AG04449 (cell line): Measurements from ENCODE around the gene SLC38A3.

Source experiments
- CTCF ChIA-PET: fragments of 350-600 bp; formaldehyde crosslinking; extraction: SDS; loops from one replicate; lab custom pipeline; 2021; ENCODE audit warnings: antibody characterized with exemption; lab: Yijun Ruan, JAX
- POLR2A ChIA-PET: fragments of 400-600, 350-600 bp; formaldehyde crosslinking; extraction: SDS; loops from one replicate; lab custom pipeline; 2020; ENCODE audit warnings: antibody characterized with exemption, inconsistent platforms; lab: Yijun Ruan, JAX
- DNase-seq: peaks from one replicate; pipeline ENCODE4 v3.0.0-alpha.2; 2010; ENCODE audit warnings: low read depth, low spot score
- H3K4me3 ChIP-seq: 2 replicates; pipeline ENCODE4 v1.5.1; 2011; ENCODE audit warnings: low read depth, mild to moderate bottlenecking, control low read depth, low read length
- CTCF ChIP-seq: IDR thresholded peaks from one replicate; pipeline ENCODE4 v1.5.1; 2011; ENCODE audit warnings: mild to moderate bottlenecking, moderate library complexity, low read length, control low read depth, inconsistent platforms; ENCODE audit not compliant: insufficient read depth; ENCODE audit errors: missing control alignments

Gene SLC38A3

GRCh38 chr3:50213373-50213772 lies 8.3 kb downstream of the SLC38A3 start:
- TF ChIP-seq CTCF = no peak
- ChIA-PET CTCF (interaction anchor here (0.7 to 33.1 kb wide), 7 partner anchors 10 to 100 kb away, joined by 3 to 1029 read pairs (median 6); partner anchors contain the start of gene GNAT1), POLR2A (no interaction called here)
- no peak for DNase-seq
- H3K4me3 ChIP-seq = no peak overlapping the region

GRCh38 chr3:50214824-50215223 lies 9.8 kb downstream of the SLC38A3 start:
- no peak for TF ChIP-seq CTCF
- CTCF ChIA-PET = interaction anchor here (0.8 to 47.4 kb wide), 5 partner anchors 6 to 94 kb away, joined by 3 to 1609 read pairs (median 365); partner anchors contain the start of genes GNAT1, LSMEM2, SEMA3B and SLC38A3
- POLR2A ChIA-PET = no interaction called here
- no peak overlapping the region for H3K4me3 ChIP-seq
- no peak for DNase-seq

- TF ChIP-seq CTCF = no peak
- POLR2A ChIA-PET = no interaction called here
- no peak overlapping the region for H3K4me3 ChIP-seq
- CTCF ChIA-PET = interaction anchor here (0.8 to 47.4 kb wide), 6 partner anchors 7 to 95 kb away, joined by 3 to 1609 read pairs (median 365); partner anchors contain the start of genes GNAT1, LSMEM2, SEMA3B and SLC38A3
- DNase-seq = no peak
Observed at GRCh38 chr3:50215529-50215928, 10.5 kb downstream of the SLC38A3 start.

- no peak for DNase-seq
- CTCF ChIA-PET = interaction anchor here (1.3 to 47.4 kb wide), 7 partner anchors 6 to 100 kb away, joined by 4 to 1609 read pairs (median 365); partner anchors contain the start of genes GNAT1, LSMEM2, SEMA3B and SLC38A3
- no peak for TF ChIP-seq CTCF
- POLR2A ChIA-PET = no interaction called here
- H3K4me3 ChIP-seq = no peak overlapping the region
Observed at GRCh38 chr3:50217681-50218080, 12.6 kb downstream of the SLC38A3 start.

GRCh38 chr3:50218448-50218847 lies 13.4 kb downstream of the SLC38A3 start:
- CTCF ChIA-PET = interaction anchor here (1.3 to 47.4 kb wide), 7 partner anchors 5 to 101 kb away, joined by 4 to 1609 read pairs (median 365); partner anchors contain the start of genes GNAT1, LSMEM2, SEMA3B and SLC38A3
- no peak overlapping the region for H3K4me3 ChIP-seq
- DNase-seq = no peak
- POLR2A ChIA-PET = no interaction called here
- no peak for TF ChIP-seq CTCF

- ChIA-PET POLR2A (interaction anchor here (0.6 kb wide), 1 partner anchor 90 kb away, joined by 3 read pairs; no protein-coding TSS in a partner anchor), CTCF (interaction anchor here (0.8 to 47.4 kb wide), 6 partner anchors 4 to 96 kb away, joined by 3 to 1609 read pairs (median 365); partner anchors contain the start of genes GNAT1, LSMEM2, SEMA3B and SLC38A3)
- H3K4me3 ChIP-seq = no peak overlapping the region
- DNase-seq = no peak
- TF ChIP-seq CTCF = no peak
Observed at GRCh38 chr3:50219285-50219684, 14.2 kb downstream of the SLC38A3 start.
